Mesodermal cell (in vitro differentiated cells): ENCODE measurements around the gene PDZRN3.
A peak's percentile ranks its signal among the peaks of the same experiment; 100 is the strongest.

ENCODE experiments used
- H3K27ac ChIP-seq: 2 replicates; pipeline ENCODE4 v1.7.0; 2013; ENCODE audit warnings: mild to moderate bottlenecking, low read depth, low read length, moderate library complexity; ENCODE audit not compliant: severe bottlenecking
- H3K36me3 ChIP-seq: 2 replicates; pipeline ENCODE4 v1.7.1; 2013; ENCODE audit warnings: mild to moderate bottlenecking, low read length, moderate library complexity; ENCODE audit not compliant: control insufficient read depth, insufficient read depth
- H3K4me1 ChIP-seq: one replicate; pipeline ENCODE4 v1.7.1; 2013; ENCODE audit warnings: mild to moderate bottlenecking, low read length; ENCODE audit not compliant: insufficient read depth, control insufficient read depth, poor library complexity, severe bottlenecking
- H3K4me3 ChIP-seq: 2 replicates; pipeline ENCODE4 v1.7.0; 2013; ENCODE audit warnings: low read length, control low read depth, mild to moderate bottlenecking; ENCODE audit not compliant: insufficient read depth, poor library complexity, severe bottlenecking; ENCODE audit errors: extremely low read depth
- H3K9me3 ChIP-seq: 2 replicates; pipeline ENCODE4 v1.7.1; 2013; ENCODE audit warnings: mild to moderate bottlenecking, low read length, moderate library complexity; ENCODE audit not compliant: control insufficient read depth
- WGBS, 2 experiments: methylation state at CpG; one replicate each; pipeline ENCODE4 v1.1.5; 2013; ENCODE audit warnings: missing lambda C conversion rate in 2 of 2; ENCODE audit not compliant: insufficient coverage in 2 of 2; 5-methylcytosine and 5-hydroxymethylcytosine counted together

The PDZRN3 gene

DNA sequence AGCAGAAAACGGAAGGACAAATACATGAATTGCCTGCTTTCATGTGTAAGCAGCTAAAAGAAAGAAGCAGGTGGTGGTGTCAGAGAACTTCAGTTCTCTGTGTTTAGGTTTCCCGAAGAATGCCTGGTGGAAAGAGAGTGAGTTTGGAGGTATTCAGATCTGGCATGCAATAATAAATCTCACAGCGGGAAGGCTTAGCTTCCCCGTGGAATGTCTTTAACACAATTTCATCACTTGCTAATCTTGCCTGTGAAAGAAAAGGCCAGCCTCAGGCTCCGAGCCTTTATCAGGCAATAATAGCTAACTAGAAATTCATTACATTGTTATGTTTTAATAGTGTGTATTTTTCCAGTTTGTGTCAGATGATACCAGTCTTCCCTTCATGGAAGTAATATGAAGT, 220.3 kb downstream of the PDZRN3 start:
- no peaks in the 10 kb centered on the region for H3K4me1 ChIP-seq
- WGBS, 2 experiments = 72 to 92% methylated on average over 2 of the region's 5 CpGs
- peaks cover 4% of the 10 kb centered on the region for H3K36me3 ChIP-seq
- H3K9me3 ChIP-seq = no peaks in the 10 kb centered on the region
- H3K4me3 ChIP-seq = no peak overlapping the region
- no peak overlapping the region for H3K27ac ChIP-seq

DNA sequence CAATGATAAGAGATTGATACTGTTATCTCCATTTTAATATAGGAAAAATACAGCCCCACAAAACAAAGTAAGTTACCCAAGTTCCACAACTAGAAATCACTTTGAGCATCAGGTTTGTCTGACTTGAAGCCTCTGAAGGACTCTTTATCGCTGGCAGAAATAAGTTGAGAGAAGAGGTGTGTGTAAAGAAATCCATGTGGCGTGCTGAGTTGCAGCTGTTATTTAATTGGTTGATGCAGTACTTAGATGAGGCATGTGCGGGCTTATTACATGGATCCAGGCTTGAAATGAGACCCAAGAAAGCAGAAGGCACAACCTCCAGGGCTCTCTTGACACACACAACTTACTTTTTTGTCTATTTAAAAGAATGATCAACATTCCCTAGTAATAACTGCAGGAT, 221.3 kb downstream of the PDZRN3 start:
- Histone ChIP-seq H3K4me1 (no peaks in the 10 kb centered on the region), H3K27ac (no peak overlapping the region), H3K9me3 (no peaks in the 10 kb centered on the region), H3K4me3 (no peak overlapping the region), H3K36me3 (peaks cover 4% of the 10 kb centered on the region)
- WGBS, 2 experiments = 79 to 91% methylated on average over 2 of the region's 3 CpGs

DNA sequence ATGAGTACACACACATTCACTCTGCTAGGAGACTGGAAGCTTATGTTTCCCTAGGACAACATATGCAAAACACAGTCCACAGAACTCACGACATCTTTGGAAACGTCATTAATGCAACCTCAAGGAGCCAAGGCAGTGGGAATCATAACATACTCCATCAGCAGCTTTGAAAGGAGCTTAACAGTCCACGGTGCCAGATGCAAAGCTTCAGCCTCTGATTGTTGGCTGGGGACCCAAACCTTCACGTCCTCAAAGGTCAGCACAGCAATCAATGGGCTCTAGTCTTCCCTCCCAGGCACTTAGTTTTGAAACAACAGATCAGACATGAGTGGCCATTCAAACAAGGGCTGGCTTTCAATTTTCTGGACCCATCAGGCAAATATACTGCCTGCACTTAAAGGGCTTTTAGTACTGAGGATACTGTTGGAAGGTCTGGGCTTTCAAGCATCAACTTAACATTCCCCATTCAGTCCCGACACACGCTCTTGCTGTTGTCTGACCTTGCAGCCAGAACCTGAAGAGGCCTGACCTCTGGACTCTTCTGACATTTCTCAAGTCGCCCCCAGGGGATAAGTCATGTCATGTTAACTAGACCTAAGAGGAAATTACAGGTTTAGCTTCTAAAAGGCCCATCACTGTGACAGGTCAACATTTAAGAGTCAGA, 223.0 kb downstream of the PDZRN3 start:
- H3K36me3 ChIP-seq = peaks cover 4% of the 10 kb centered on the region
- WGBS, 2 experiments = 94 to 95% methylated on average over 6 to 7 of the region's 7 CpGs

DNA sequence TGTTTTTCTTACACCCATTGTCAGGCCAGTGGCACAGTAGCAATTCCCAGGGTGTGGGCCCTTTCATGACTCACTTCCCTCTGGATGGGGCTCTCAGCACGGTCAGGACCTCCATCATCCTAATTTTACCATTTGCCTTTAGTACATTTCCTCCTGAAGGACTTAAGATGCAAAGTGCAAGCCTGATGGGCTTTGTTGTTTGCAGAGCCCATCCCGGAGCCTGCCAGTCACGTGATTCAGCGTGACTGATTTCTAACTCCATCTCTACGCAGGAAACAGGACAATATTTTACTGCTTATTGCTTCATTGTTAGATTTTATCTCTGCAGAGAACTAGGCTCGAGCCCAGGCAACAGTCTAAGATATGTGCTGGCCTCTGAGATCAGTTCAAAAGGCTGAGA, 223.7 kb downstream of the PDZRN3 start:
- H3K4me3 ChIP-seq = no peak overlapping the region
- H3K4me1 ChIP-seq = no peaks in the 10 kb centered on the region
- WGBS, 2 experiments = 91 to 92% methylated on average over 4 to 6 of the region's 6 CpGs
- no peaks in the 10 kb centered on the region for H3K9me3 ChIP-seq
- peak overlapping the region; percentile 38 for H3K27ac ChIP-seq
- peaks cover 4% of the 10 kb centered on the region for H3K36me3 ChIP-seq

More for the DNA sequence above, 223.0 kb downstream of the PDZRN3 start:
- peak overlapping the region; percentile 38 for H3K27ac ChIP-seq
- no peaks in the 10 kb centered on the region for H3K9me3 ChIP-seq
- H3K4me1 ChIP-seq = no peaks in the 10 kb centered on the region
- H3K4me3 ChIP-seq = no peak overlapping the region

DNA sequence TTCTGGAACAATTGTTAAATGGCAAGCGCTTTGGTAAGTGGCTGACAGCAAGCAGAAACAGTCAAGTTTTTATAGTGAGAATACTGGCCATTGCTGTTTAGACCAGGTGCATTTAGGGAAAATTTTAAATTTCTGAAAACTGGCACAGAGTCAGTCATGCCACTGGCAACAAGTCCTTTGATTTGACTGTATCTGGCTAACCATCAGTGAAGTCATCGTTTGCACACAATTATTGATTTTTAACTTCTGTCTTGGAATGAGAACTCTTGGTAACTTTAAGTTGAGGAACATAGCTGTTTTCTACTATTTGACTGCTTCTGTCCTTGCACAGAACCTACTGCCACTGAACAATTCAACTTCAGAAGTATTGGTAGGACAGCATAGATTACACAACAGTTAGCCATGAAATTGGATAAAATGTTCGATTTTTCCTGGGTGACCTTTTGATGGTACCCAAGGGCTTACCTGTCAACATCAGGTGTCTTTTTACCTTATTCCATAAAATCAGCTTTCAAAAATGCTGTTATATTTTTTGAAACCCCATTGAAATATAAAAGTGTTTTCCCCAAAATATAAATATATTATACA, 225.0 kb downstream of the PDZRN3 start:
- H3K4me1 ChIP-seq = no peaks in the 10 kb centered on the region
- H3K4me3 ChIP-seq = no peak overlapping the region
- H3K27ac ChIP-seq = no peak overlapping the region
- peaks cover 4% of the 10 kb centered on the region for H3K36me3 ChIP-seq
- 100% methylated on average over 1 to 3 of the region's 3 CpGs for WGBS, 2 experiments
- no peaks in the 10 kb centered on the region for H3K9me3 ChIP-seq

DNA sequence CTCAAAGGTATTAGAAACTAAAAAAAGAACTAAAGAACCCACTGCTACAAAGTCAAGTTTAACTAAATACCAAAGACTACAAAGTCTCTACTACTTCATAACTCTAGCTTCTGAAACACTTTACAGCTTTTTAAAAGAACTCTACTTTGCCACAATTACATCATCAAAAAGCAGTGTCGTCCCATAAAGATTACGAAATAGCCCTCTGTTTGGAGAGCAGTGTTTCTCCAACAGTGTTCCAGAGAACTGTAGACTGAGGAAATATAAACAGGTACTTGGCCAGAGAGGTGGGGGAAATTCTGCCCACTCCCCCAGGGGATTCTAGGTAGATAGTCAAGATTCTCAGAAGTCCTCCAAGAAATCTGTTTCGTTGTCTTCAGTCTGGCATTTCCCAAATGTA, 225.6 kb downstream of the PDZRN3 start:
- 93% methylated on average over 3 of the region's 3 CpGs; no CpG with 5 or more reads in 1 of the 2 experiments for WGBS, 2 experiments
- H3K9me3 ChIP-seq = no peaks in the 10 kb centered on the region
- H3K4me3 ChIP-seq = no peak overlapping the region
- peaks cover 4% of the 10 kb centered on the region for H3K36me3 ChIP-seq
- H3K27ac ChIP-seq = no peak overlapping the region
- no peaks in the 10 kb centered on the region for H3K4me1 ChIP-seq

DNA sequence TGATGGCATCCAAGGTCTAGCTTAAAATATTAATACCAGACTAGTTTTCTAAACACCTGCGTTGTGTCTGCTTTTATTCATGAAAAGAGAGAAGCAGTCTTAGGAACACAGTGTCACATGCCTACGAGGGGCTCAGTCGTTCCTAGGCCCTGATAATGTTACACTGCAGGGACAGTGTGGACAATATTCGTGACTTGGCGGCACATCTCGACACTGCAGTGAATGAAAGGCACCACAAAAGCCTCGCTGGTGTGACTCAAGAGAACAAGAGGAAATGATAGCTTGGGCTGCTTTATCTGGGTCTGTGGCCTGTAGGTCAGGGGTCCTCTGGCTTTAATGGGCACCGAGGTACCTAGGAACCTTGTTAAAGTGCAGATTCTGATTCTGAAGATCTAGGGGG, 226.7 kb downstream of the PDZRN3 start:
- Histone ChIP-seq H3K9me3 (no peaks in the 10 kb centered on the region), H3K4me1 (no peaks in the 10 kb centered on the region), H3K27ac (no peak overlapping the region), H3K4me3 (no peak overlapping the region), H3K36me3 (peaks cover 4% of the 10 kb centered on the region)
- 86 to 95% methylated on average over 7 to 8 of the region's 8 CpGs for WGBS, 2 experiments

DNA sequence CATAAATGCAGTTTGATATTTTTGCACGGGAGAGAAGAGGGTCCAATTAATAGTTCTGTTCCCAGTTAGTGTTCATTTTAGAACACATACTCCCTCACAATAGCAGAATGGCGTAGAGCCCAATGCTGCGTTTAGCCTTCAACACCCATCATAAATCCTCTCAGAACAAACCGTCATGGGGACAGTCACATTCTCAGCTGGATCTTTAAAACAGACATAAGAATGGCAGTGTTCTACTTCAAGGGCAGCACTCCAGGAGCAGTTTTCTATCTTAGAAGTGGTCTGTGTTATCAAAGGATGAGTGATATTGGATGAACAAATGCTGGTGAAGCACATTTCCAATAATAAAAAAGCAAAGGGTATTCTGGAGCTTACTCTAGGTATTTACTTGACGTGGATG, 230.5 kb downstream of the PDZRN3 start:
- 83 to 96% methylated on average over 1 to 3 of the region's 5 CpGs for WGBS, 2 experiments
- no peak overlapping the region for H3K4me3 ChIP-seq
- H3K4me1 ChIP-seq = no peaks in the 10 kb centered on the region
- H3K9me3 ChIP-seq = no peaks in the 10 kb centered on the region
- H3K27ac ChIP-seq = no peak overlapping the region
- peaks cover 17% of the 10 kb centered on the region for H3K36me3 ChIP-seq

DNA sequence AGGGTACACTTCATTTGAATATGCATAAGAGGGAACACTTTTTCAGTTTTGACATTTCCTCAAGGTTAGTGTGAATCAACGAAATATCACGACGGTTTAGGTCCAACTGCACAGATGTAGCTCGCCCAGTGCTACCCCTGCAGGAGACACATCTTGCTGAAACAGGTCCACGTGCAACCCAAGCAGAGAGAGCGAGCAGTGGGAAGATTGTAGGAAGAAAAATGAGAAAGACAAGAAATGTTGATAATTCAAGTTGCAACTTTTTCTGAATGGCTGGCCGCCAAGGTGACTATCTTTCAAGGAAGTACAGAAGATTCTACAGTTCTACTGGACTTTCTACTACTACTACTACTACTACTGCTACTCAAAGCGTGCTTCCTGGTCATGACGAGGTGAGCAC, 231.7 kb downstream of the PDZRN3 start:
- Histone ChIP-seq H3K36me3 (peaks cover 26% of the 10 kb centered on the region), H3K9me3 (no peaks in the 10 kb centered on the region), H3K4me1 (no peaks in the 10 kb centered on the region), H3K4me3 (no peak overlapping the region), H3K27ac (no peak overlapping the region)
- WGBS, 2 experiments = 96% methylated on average over 8 to 9 of the region's 9 CpGs

DNA sequence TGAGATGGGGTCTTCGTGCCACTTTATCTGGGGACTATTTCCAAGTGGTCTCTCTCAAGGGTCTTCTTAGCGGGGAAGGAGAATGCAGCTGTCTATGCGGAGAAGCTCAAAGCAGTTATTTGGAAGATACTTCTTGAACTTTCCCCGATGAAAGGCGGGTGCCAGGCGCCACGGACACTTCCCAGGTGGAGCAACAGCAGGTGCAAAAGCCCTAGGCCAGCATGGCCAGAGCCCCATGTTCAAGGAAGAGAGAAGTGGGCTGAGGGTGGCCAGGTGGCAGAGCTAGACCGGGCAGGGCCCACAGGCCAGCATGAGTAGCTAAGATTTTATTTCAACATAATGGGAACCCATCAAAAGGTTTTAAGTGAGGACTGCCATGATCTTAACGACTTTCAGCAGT, 232.8 kb downstream of the PDZRN3 start:
- Histone ChIP-seq H3K4me1 (no peaks in the 10 kb centered on the region), H3K36me3 (peaks cover 34% of the 10 kb centered on the region), H3K27ac (no peak overlapping the region), H3K4me3 (no peak overlapping the region), H3K9me3 (no peaks in the 10 kb centered on the region)
- 97 to 99% methylated on average over 8 to 9 of the region's 9 CpGs for WGBS, 2 experiments

DNA sequence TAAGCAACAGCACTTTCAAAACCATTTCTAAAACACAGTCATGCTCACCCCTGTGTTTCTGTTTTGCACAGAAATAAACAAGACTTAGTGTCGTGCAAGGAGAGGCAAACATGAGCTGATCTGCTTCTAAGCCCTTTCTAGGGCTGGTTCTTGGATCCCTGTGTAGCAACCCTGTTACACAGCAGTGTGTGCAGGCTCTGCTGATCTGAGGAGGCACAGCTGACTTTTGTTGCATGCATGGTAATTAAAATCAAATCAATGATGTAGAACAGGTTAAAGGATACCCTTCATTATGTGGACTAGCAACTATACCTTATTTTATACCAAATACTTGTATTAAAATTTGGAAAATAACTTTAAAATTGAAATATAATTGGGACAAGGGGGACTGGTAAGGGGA, 234.8 kb downstream of the PDZRN3 start:
- Histone ChIP-seq H3K4me3 (no peak overlapping the region), H3K9me3 (no peaks in the 10 kb centered on the region), H3K27ac (no peak overlapping the region), H3K4me1 (no peaks in the 10 kb centered on the region), H3K36me3 (peaks cover 45% of the 10 kb centered on the region)
- 83 to 100% methylated on average over 1 of the region's 1 CpG for WGBS, 2 experiments
